GM23338 (cell line): ENCODE results near the gene DPYSL5.

Experiments
- CTCF ChIP-seq, 2 experiments: fragments of 200-600 bp in 1 of 2; sonication (generic) in 1 of 2; conservative IDR thresholded peaks; 2 replicates each; pipeline versions ENCODE4 v1.5.1 to v1.6.1; 2016 to 2017; ENCODE audit warnings: antibody characterized with exemption in 2 of 2, low read depth in 2 of 2, mild to moderate bottlenecking in 2 of 2, moderate library complexity in 1 of 2
- EZH2 ChIP-seq: fragments of 200-600 bp; sonication (generic); IDR thresholded peaks from one replicate; pipeline ENCODE4 v1.8.0; 2017; ENCODE audit warnings: antibody characterized with exemption, mild to moderate bottlenecking, low read depth; ENCODE audit not compliant: unreplicated experiment

GRCh38 chr2:26921323-26921722 lies 73.4 kb downstream of the DPYSL5 start:
- TF ChIP-seq CTCF (conservative IDR thresholded peaks at IDR 0.05; ENCODE audit: low read depth in 2 of 2) (no peak), EZH2 (no peak)
